GM12865 (cell line): ENCODE data around the gene DCDC1.

ENCODE experiments used
- DNase-seq: peaks from one replicate; pipeline ENCODE4 v3.0.0; 2010; ENCODE audit warnings: low read depth
- H3K4me3 ChIP-seq: 2 replicates; pipeline ENCODE4 v1.5.1; 2011; ENCODE audit warnings: mild to moderate bottlenecking, low read depth, low read length, control low read depth
- CTCF ChIP-seq: IDR thresholded peaks from 2 replicates; pipeline ENCODE4 v1.5.1; 2011; ENCODE audit warnings: low read length, control low read depth, low read depth, inconsistent platforms; ENCODE audit not compliant: insufficient read depth; ENCODE audit errors: missing control alignments

Gene DCDC1

GRCh38 chr11:31254415-31254814 is 115.1 kb downstream of the DCDC1 start:
- DNase-seq, result no peak
- no peak for TF ChIP-seq CTCF

DNA sequence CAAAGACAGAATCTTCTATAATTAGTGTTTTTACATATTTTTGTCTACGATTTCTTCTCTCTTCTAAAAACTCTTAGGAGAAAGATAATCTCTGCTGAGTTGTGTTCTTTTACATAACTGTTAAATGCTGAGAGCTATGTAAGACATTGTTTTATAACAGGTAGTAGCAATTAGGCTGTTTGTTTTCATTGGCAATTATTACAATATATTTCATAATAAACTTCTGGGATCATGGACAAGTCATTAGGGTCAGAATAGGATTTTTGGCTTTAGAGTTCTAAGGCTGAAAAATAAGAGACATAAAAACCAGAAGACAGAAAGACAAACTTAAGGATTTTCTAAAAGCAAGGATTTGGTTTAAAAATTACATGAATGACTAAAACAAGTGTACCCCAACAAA is 120.8 kb downstream of the DCDC1 start:
- no peak overlapping the region for H3K4me3 ChIP-seq
- TF ChIP-seq CTCF, result no peak
- DNase-seq, result no peak

More at GRCh38 chr11:31254415-31254814, 115.1 kb downstream of the DCDC1 start:
- H3K4me3 ChIP-seq, result no peak overlapping the region

DNA sequence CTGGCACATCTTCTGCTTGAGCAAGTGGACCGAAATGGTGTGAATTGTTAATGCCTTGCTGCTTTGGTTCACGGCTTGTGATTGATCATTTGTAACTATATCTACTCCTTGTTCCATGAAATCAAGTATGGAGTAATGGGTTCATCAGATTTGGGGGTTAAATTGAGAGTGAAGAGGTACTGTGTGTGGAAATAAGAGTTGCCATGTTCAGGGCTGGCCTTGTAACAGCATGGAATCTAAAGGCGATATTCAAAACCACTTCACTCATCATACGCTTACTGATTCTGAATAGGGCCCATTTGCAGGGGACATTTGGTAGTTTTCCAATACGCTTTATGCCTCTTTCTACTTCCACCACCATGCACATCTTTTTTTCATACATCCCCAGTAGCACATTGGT is 122.2 kb downstream of the DCDC1 start:
- no peak for TF ChIP-seq CTCF
- H3K4me3 ChIP-seq, result no peak overlapping the region
- DNase-seq, result no peak

GRCh38 chr11:31246451-31247165 is 122.9 kb downstream of the DCDC1 start:
- no peak overlapping the region for H3K4me3 ChIP-seq
- no peak for DNase-seq
- no peak for TF ChIP-seq CTCF

- DNase-seq, result no peak
- TF ChIP-seq CTCF, result no peak
- H3K4me3 ChIP-seq, result no peak overlapping the region
Observed at GRCh38 chr11:31243706-31244105, 125.8 kb downstream of the DCDC1 start.

DNA sequence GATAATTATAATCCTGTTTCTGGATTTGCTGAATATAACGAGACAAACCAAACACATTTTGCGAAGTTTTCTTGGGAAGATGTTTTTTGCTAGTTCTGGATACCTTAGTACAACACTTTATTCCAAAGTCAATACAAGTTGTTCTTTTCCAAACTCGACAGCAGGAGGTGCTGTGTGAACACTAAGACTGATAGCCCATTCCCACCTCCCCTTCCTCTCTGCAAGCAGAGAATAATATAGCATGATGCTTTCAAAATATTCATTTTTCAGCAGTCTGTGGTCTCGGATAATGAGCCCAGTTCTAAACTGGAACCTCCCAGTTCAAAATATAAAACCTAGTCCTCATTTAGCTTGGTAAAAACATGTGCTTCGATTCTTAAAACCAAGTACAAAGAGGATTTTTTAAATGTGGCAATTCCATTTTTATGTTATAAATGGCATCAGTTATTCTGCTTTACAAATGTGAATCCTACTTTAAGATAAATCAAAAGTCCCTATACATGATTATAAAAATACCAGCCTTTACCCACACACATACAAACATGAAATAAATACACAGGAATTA is 129.1 kb downstream of the DCDC1 start:
- peak; percentile 52 for TF ChIP-seq CTCF
- DNase-seq, result peak; percentile 47
- H3K4me3 ChIP-seq, result no peak overlapping the region
